AG04449 (cell line): ENCODE data around the gene NACC1.
"Not testable (repeated sequence)": the region's sequence is repeated elsewhere in the genome, so short reads cannot be mapped to it uniquely, and the experiment has no call there.

Source experiments
- CTCF ChIA-PET: fragments of 350-600 bp; formaldehyde crosslinking; extraction: SDS; loops from one replicate; lab custom pipeline; 2021; ENCODE audit warnings: antibody characterized with exemption; lab: Yijun Ruan, JAX
- POLR2A ChIA-PET: fragments of 400-600, 350-600 bp; formaldehyde crosslinking; extraction: SDS; loops from one replicate; lab custom pipeline; 2020; ENCODE audit warnings: antibody characterized with exemption, inconsistent platforms; lab: Yijun Ruan, JAX
- DNase-seq: peaks from one replicate; pipeline ENCODE4 v3.0.0-alpha.2; 2010; ENCODE audit warnings: low read depth, low spot score
- H3K4me3 ChIP-seq: 2 replicates; pipeline ENCODE4 v1.5.1; 2011; ENCODE audit warnings: low read depth, mild to moderate bottlenecking, control low read depth, low read length
- TF ChIP-seq, protein P1 (sequence below): IDR thresholded peaks from one replicate; pipeline ENCODE4 v1.5.1; 2011; ENCODE audit warnings: mild to moderate bottlenecking, moderate library complexity, low read length, control low read depth, inconsistent platforms; ENCODE audit not compliant: insufficient read depth; ENCODE audit errors: missing control alignments

Gene NACC1

GRCh38 chr19:13165162-13165997, 47.3 kb downstream of the NACC1 start:
- CTCF ChIA-PET = interaction anchor here (1.6 to 4.1 kb wide), 2 partner anchors 97 to 200 kb away, joined by 3 to 19 read pairs; no protein-coding TSS in a partner anchor

DNA sequence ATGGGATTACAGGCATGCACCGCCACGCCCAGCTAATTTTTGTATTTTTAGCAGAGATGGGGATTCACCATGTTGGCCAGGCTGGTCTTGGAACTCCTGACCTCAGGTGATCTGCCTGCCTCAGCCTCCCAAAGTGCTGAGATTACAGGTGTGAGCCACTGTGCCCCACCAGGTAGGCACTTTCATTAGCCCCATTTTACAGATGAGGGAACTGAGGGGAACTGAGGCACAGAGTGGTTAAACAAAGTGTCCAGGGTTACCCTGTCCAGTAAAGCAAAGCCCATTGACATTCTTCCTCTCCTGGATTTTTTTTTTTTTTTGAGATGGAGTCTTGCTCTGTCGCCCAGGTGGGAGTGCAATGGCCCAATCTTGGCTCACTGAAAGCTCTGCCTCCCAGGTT, 48.1 kb downstream of the NACC1 start:
- POLR2A ChIA-PET = interaction anchor here (1.1 kb wide), 1 partner anchor 16 kb away, joined by 3 read pairs; no protein-coding TSS in a partner anchor
- CTCF ChIA-PET = interaction anchor here (1.6 to 4.1 kb wide), 2 partner anchors 97 to 201 kb away, joined by 3 to 19 read pairs; no protein-coding TSS in a partner anchor
- H3K4me3 ChIP-seq, DNase-seq: not testable (repeated sequence)

More at GRCh38 chr19:13165162-13165997, 47.3 kb downstream of the NACC1 start:
- TF ChIP-seq, protein P1, sequence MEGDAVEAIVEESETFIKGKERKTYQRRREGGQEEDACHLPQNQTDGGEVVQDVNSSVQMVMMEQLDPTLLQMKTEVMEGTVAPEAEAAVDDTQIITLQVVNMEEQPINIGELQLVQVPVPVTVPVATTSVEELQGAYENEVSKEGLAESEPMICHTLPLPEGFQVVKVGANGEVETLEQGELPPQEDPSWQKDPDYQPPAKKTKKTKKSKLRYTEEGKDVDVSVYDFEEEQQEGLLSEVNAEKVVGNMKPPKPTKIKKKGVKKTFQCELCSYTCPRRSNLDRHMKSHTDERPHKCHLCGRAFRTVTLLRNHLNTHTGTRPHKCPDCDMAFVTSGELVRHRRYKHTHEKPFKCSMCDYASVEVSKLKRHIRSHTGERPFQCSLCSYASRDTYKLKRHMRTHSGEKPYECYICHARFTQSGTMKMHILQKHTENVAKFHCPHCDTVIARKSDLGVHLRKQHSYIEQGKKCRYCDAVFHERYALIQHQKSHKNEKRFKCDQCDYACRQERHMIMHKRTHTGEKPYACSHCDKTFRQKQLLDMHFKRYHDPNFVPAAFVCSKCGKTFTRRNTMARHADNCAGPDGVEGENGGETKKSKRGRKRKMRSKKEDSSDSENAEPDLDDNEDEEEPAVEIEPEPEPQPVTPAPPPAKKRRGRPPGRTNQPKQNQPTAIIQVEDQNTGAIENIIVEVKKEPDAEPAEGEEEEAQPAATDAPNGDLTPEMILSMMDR = no peak
- POLR2A ChIA-PET = interaction anchor here (3.3 kb wide), 1 partner anchor 13 kb away, joined by 32 read pairs; no protein-coding TSS in a partner anchor
- no peak for DNase-seq
- H3K4me3 ChIP-seq = no peak overlapping the region

GRCh38 chr19:13169769-13170168, 51.7 kb downstream of the NACC1 start:
- TF ChIP-seq, protein P1 = no peak
- no peak for DNase-seq
- no peak overlapping the region for H3K4me3 ChIP-seq
- CTCF ChIA-PET = interaction anchor here (1.0 to 1.8 kb wide), 5 partner anchors 23 to 204 kb away, joined by 3 to 10 read pairs (median 4); no protein-coding TSS in a partner anchor
- POLR2A ChIA-PET = interaction anchor here (0.9 to 1.6 kb wide), 4 partner anchors 13 to 17 kb away, joined by 3 to 4 read pairs (median 4); no protein-coding TSS in a partner anchor

DNA sequence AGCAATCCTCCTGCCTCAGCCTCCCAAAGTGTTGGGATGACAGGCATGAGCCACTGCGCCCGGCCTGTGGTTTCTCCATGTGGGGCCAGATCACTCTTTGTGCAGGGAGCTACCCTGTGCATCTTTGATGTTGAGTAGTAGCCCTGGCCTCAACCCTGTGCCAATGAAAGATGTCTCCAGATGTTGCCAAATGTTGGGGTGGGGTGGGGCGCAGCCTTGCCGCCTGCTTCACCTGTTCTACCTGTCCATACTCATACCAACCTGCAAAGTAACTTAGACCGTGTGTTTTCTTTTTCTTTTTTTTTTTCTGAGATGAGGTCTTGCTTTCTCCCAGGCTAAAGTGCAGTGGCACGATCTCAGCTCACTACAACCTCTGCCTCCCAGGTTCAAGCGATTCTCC, 53.1 kb downstream of the NACC1 start:
- CTCF ChIA-PET = interaction anchor here (1.2 to 1.8 kb wide), 2 partner anchors 24 to 206 kb away, joined by 3 to 10 read pairs; no protein-coding TSS in a partner anchor
- no peak for DNase-seq
- POLR2A ChIA-PET = no interaction called here
- H3K4me3 ChIP-seq = no peak overlapping the region
- TF ChIP-seq, protein P1 = no peak

- H3K4me3 ChIP-seq = no peak overlapping the region
These were observed 54.5 kb downstream of the NACC1 start for GRCh38 chr19:13172346-13173138.

More at GRCh38 chr19:13172346-13173138, 54.5 kb downstream of the NACC1 start:
- POLR2A ChIA-PET = no interaction called here
- CTCF ChIA-PET = no interaction called here
- no peak for DNase-seq
- TF ChIP-seq, protein P1 = no peak
